ENCODE data around the gene BAIAP2L2. TPM values are rescaled to one million over a fixed set of nuclear protein-coding genes. Genes with fewer than 3 reads are reported as not detected.

BAIAP2L2 gene
- total and polyA plus RNA-seq, 3 donors from 2014 or later, result 6.6 to 10.0 (median 8.8) TPM

DNA sequence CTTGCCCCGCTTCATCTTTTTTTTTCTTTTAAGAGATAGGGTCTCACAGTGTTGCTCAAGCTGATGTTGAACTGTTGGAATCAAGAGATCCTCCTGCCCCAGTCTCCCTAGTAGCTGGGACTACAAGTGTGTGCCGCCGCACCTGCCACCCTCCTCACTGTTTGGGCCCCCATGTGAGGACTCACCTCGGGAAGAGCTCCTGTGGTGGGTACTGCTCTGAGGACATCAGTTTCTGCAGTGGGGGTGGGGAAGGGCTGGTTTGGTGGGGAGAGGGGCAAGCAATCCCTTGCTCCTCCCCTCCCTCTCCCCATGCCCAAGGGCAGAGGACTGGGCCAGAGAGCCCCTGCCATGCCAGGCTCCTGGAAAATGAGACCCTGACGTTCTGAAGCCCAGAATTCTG, 25.0 kb downstream of the BAIAP2L2 start:
- 75 to 76% methylated on average over 4 to 5 of the region's 5 CpGs for WGBS, 2 donors
- Histone ChIP-seq H3K36me3 (ENCODE audit: low read depth, missing control alignments) (no peaks in the 10 kb centered on the region), H3K4me3 (no peak overlapping the region), H3K27me3 (no peaks in the 10 kb centered on the region), H3K4me1 (peaks cover 25% of the 10 kb centered on the region), H3K9me3 (no peaks in the 10 kb centered on the region), H3K27ac (no peak overlapping the region)
- DNase-seq, result no peak
- TF ChIP-seq POLR2A (IDR thresholded peaks at IDR 0.05), result no peak
- TF ChIP-seq, protein P1, sequence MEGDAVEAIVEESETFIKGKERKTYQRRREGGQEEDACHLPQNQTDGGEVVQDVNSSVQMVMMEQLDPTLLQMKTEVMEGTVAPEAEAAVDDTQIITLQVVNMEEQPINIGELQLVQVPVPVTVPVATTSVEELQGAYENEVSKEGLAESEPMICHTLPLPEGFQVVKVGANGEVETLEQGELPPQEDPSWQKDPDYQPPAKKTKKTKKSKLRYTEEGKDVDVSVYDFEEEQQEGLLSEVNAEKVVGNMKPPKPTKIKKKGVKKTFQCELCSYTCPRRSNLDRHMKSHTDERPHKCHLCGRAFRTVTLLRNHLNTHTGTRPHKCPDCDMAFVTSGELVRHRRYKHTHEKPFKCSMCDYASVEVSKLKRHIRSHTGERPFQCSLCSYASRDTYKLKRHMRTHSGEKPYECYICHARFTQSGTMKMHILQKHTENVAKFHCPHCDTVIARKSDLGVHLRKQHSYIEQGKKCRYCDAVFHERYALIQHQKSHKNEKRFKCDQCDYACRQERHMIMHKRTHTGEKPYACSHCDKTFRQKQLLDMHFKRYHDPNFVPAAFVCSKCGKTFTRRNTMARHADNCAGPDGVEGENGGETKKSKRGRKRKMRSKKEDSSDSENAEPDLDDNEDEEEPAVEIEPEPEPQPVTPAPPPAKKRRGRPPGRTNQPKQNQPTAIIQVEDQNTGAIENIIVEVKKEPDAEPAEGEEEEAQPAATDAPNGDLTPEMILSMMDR (IDR thresholded peaks at IDR 0.05), result no peak
- intact Hi-C loops (cut with DNase I; ENCODE audit: low total_unique reads), result no loop called here

DNA sequence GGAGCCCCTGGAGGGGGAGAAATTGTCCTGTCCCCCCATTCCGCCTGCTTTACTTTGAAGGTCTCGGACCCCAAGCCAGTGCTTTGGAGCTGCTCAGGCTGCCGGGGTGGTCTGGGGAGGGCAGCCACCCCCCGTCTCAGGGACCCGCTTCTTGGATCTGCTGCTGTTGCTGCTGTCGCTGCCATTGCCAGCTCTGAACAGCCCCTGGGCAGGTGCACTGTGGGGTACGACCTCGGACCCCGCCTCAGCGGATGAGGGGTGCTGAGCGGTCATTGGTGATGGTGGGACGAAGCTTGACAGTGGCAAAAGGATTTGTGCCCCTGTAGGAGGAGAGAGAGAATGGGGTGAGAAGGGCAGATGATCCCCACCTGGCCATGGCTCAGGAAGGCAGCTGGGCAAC, 25.4 kb downstream of the BAIAP2L2 start:
- Histone ChIP-seq H3K4me1 (peaks cover 25% of the 10 kb centered on the region), H3K9me3 (no peaks in the 10 kb centered on the region), H3K36me3 (ENCODE audit: low read depth, missing control alignments) (no peaks in the 10 kb centered on the region), H3K27me3 (no peaks in the 10 kb centered on the region), H3K4me3 (no peak overlapping the region), H3K27ac (no peak overlapping the region)
- intact Hi-C loops (cut with DNase I; ENCODE audit: low total_unique reads), result no loop called here
- 90 to 95% methylated on average over 12 of the region's 12 CpGs for WGBS, 2 donors
- TF ChIP-seq, protein P1 (IDR thresholded peaks at IDR 0.05), result no peak
- no peak for TF ChIP-seq POLR2A (IDR thresholded peaks at IDR 0.05)
- no peak for DNase-seq

DNA sequence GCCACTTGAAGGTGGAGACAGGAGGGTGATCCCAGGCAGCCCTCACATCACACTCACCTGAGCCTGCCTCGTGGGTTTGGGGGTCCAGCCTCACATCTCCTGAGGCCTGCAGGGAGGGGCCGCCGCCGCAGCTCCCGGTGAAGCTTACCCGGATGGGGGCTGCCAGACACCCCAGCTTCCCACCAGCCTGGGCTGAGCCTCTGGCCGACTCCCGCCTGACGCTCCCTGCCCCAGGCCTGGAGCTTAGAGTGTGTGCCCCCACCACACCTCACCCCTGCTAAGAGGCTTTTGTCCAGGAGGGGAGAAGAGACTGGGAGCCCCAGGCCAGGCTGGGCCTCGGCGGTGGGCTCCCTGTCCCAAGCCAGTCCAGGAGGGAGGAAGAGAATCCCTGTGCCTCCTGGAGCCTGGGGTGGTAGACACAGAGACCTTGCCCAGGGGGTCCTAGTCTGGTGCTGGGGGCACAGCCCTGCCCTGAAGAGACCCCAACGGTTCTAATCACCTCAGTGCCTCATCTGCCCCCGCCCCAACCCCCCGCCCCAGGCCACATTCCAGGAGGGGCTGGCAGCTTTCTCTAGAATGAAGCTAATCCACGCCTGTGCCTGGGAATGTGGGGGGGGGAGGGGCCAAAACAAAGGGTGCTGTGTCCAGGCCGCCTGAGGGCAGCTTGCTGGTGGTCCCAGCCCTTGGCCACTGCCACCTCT, 26.4 kb downstream of the BAIAP2L2 start, which contains the start of gene SLC16A8:
Gene SLC16A8 (minus strand): TSS at position 254 of the 701 bp plus-strand sequence. CDS start 1,311 bp downstream, outside the sequence.
- H3K36me3 ChIP-seq (ENCODE audit: low read depth, missing control alignments), result no peaks in the 10 kb centered on the region
- peak within 1 kb of the TSS in 1 of 2 donors; percentile 54 for H3K4me3 ChIP-seq
- no peak for DNase-seq
- no peak within 1 kb of the TSS for H3K27ac ChIP-seq
- peaks cover 25% of the 10 kb centered on the region for H3K4me1 ChIP-seq
- TF ChIP-seq, protein P1 (IDR thresholded peaks at IDR 0.05), result no peak
- no peak for TF ChIP-seq POLR2A (IDR thresholded peaks at IDR 0.05)
- no peaks in the 10 kb centered on the region for H3K27me3 ChIP-seq
- intact Hi-C loops (cut with DNase I; ENCODE audit: low total_unique reads), result no loop called here
- 77 to 79% methylated on average over 8 to 16 of the region's 16 CpGs for WGBS, 2 donors
- no peaks in the 10 kb centered on the region for H3K9me3 ChIP-seq

DNA sequence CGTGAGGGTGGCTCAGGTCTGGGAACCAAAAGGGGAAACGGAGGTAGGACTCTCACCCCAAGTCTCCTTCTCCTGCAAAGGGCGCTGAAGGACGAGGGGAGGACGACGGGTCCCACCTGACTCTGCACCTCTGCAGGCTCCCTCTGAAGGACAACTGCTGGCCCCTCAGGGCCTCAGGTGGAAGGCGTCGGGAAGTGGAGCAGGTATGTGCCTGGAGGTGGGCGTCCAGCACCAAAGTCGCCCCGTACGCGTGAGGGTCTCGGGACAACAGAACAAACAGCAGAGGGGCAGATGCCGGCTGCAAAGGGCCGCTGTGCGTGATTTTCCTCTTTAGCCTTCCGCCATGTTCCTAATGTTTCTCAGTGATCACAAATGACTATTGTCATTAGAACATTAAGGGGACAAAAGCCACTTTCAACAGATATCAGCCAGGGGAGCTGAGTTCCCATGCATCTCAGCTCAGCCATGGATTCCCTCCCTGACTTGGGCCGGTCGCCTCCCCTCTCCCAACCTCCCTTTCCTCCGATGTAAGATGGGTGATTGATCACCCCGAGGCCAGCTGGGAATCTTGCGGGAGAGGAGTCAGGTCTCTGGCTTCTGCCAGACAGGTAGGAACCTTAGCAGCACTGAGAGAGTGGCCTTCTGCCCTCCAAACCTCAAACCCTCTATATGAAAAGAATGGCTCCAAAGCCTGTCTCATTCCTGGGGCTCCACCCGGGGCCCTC, 27.3 kb downstream of the BAIAP2L2 start:
- Histone ChIP-seq H3K27me3 (no peaks in the 10 kb centered on the region), H3K27ac (no peak overlapping the region), H3K9me3 (no peaks in the 10 kb centered on the region), H3K36me3 (ENCODE audit: low read depth, missing control alignments) (no peaks in the 10 kb centered on the region), H3K4me3 (peak overlapping the region in 1 of 2 donors; percentile 54), H3K4me1 (peaks cover 18% of the 10 kb centered on the region)
- WGBS, 2 donors, result 49 to 67% methylated on average over 22 to 24 of the region's 24 CpGs
- intact Hi-C loops (cut with DNase I; ENCODE audit: low total_unique reads), result no loop called here
- no peak for DNase-seq
- TF ChIP-seq, protein P1 (IDR thresholded peaks at IDR 0.05), result no peak
- no peak for TF ChIP-seq POLR2A (IDR thresholded peaks at IDR 0.05)

Measured in testis (tissue), 3 donors.